Left lung (tissue), 10 donors: ENCODE measurements around the gene B9D2. TPM values are rescaled to one million over a fixed set of nuclear protein-coding genes. Genes with fewer than 3 reads are reported as not detected.
"Not testable (repeated sequence)": the region's sequence is repeated elsewhere in the genome, so short reads cannot be mapped to it uniquely, and the experiment has no call there.

Source experiments
- ATAC-seq: fragments of 200-7000 bp; cut with Tn5 transposase; one replicate; pipeline ENCODE4 v1.9.1; 2020; ENCODE audit warnings: moderate library complexity
- DNase-seq, 4 donors: peaks; one replicate each; pipeline ENCODE4 v3.0.0-alpha.2; 2013 to 2020
- H3K27ac ChIP-seq, 2 donors: fragments of 200-600 bp; sonication (generic) in 1 of 2; one replicate each; pipeline versions ENCODE4 v1.5.0 to v1.8.0; 2020 to 2021
- H3K27me3 ChIP-seq, 2 donors: fragments of 200-600 bp; sonication (generic) in 1 of 2; one replicate each; pipeline versions ENCODE4 v1.5.0 to v1.8.0; 2020 to 2021
- H3K36me3 ChIP-seq, 2 donors: fragments of 200-600 bp; sonication (generic) in 1 of 2; one replicate each; pipeline versions ENCODE4 v1.5.0 to v1.8.0; 2020 to 2021
- H3K4me1 ChIP-seq, 2 donors: fragments of 200-600 bp; one replicate each; pipeline ENCODE4 v1.8.0; 2021
- H3K4me3 ChIP-seq, 2 donors: fragments of 200-600 bp; sonication (generic) in 1 of 2; one replicate each; pipeline versions ENCODE4 v1.5.0 to v1.8.0; 2020 to 2021; ENCODE audit warnings: mild to moderate bottlenecking in 1 of 2
- H3K9me3 ChIP-seq, 2 donors: fragments of 200-600 bp; sonication (generic) in 1 of 2; one replicate each; pipeline versions ENCODE4 v1.5.0 to v1.8.0; 2020 to 2021
- CTCF ChIP-seq, 2 donors: fragments of 200-600 bp; sonication (generic) in 1 of 2; IDR thresholded peaks; one replicate each; pipeline versions ENCODE4 v1.5.0 to v1.8.0; 2021; ENCODE audit warnings: antibody characterized with exemption in 2 of 2
- intact Hi-C, 2 donors: fragments of 100-400 bp; cut with DNase I; formaldehyde crosslinking; loops; one replicate each; pipeline versions ENCODE4 v1.11.2 to v1.14.2; 2022
- polyA plus RNA-seq, 6 donors: library from polyadenylated mRNA; unstranded; fragments of 120-200 nt; gene quantifications; one replicate each; pipeline ENCODE4 v1.2.1, GENCODE V29; 2013; ENCODE audit not compliant: insufficient read length in 6 of 6
- total RNA-seq, 2 donors: library from RNA; stranded (reverse); fragmentation: NEBNext Ultra II Directional; extraction: Animal tissue kit (Norgen Biotek cat#: 25700); gene quantifications; one replicate each; pipeline ENCODE4 v1.2.1, GENCODE V29; 2021
- donor health status: DM: no; HTN: yes; CAD: no.
- donor health status: DM: no; HTN: no; CAD: no.

Gene B9D2
- total and polyA plus RNA-seq, 8 donors = 6.6 to 8.8 (median 7.7) TPM

DNA sequence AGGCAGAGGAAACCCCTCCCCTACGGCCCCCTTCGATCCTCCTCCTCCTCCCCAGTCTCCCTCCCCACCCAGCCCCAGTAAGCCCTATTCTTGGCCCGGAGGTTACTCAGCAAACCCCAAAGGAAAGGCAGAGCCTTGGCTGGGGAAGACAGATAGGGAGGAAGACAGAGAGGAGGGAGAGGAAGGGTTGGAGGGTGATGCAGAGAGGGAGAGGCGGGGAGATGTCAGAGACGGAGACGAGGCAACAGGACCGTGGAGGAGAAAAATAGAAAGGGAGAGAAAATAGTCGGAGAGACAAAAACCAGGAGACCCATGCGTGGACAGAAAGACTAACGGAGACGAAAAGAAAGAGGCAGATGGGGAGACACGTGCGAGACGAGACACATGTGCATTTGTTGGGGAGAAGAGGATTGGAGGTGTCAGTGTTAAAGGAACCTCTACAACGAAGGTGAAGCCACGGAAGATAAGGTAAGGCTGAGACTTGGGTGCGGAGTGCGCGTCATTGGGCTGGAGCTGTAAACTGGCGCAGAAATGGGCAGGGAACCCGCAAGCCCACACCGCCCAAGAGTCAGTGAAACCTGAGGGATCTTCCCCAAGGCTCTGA is 13.1 kb downstream of the B9D2 start:
- Histone ChIP-seq H3K4me3 (peak overlapping the region; percentile 91 to 97), H3K27me3 (no peaks in the 10 kb centered on the region), H3K27ac (peak overlapping the region; percentile 36 to 90), H3K36me3 (peaks cover 0 to 25% of the 10 kb centered on the region in 2 donors), H3K9me3 (no peaks in the 10 kb centered on the region), H3K4me1 (peaks cover 5 to 54% of the 10 kb centered on the region in 2 donors)
- no peak for ATAC-seq
- TF ChIP-seq CTCF (IDR thresholded peaks at IDR 0.05) = no peak
- intact Hi-C loops = no loop called here
- no peak for DNase-seq

DNA sequence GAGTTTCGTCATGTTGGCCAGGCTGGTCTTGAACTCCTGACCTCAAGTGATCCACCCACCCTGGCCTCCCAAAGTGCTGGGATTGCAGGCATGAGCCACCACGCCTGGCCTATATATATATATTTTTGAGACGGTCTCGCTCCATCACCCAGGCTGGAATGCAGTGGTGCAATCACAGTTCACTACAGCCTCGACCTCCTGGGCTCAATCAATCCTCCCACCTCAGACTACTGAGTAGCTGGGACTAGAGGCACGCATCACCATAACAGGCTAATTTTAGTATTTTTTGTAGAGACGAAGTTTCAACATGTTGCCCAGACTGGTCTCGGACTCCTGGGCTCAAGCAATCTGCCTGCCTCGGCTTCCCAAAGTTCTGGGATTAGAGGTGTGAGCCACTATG is 17.0 kb downstream of the B9D2 start:
- DNase-seq, H3K27me3 ChIP-seq, intact Hi-C loops, H3K9me3 ChIP-seq, H3K4me3 ChIP-seq, H3K27ac ChIP-seq, ATAC-seq: not testable (repeated sequence)
- Histone ChIP-seq H3K36me3 (peaks cover 0 to 60% of the 10 kb centered on the region in 2 donors), H3K4me1 (peaks cover 5 to 59% of the 10 kb centered on the region in 2 donors)

DNA sequence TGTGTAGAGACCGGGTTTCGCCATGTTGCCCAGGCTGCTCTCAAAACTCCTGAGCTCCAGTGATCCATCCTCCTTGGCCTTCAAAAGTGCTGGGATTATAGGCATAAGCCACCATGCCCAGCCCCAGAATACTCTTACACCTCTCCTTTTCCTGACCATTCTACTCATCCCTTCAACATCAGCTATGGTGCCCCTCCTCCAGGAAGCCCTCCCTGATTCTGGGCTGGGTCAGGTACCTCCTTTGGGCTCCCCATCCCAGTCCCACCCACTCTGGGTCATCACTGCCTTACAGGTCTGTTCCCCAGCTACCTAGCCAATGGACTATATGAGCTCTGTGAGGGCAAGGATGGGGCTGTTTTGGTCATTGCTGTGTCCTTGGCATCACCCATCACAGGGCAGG is 19.8 kb downstream of the B9D2 start:
- no peaks in the 10 kb centered on the region for H3K9me3 ChIP-seq
- no peaks in the 10 kb centered on the region for H3K27me3 ChIP-seq
- H3K4me1 ChIP-seq = peaks cover 0 to 60% of the 10 kb centered on the region in 2 donors
- no peak for TF ChIP-seq CTCF (IDR thresholded peaks at IDR 0.05)
- H3K27ac ChIP-seq = peak overlapping the region in 1 of 2 donors; percentile 23
- intact Hi-C loops = no loop called here
- peaks cover 0 to 87% of the 10 kb centered on the region in 2 donors for H3K36me3 ChIP-seq
- DNase-seq (no peak), ATAC-seq (no peak)
- no peak overlapping the region for H3K4me3 ChIP-seq

- Histone ChIP-seq H3K27ac (peak overlapping the region in 1 of 2 donors; percentile 43), H3K4me1 (peaks cover 0 to 56% of the 10 kb centered on the region in 2 donors), H3K4me3 (peak overlapping the region in 1 of 2 donors; percentile 21), H3K9me3 (no peaks in the 10 kb centered on the region), H3K36me3 (peaks cover 0 to 95% of the 10 kb centered on the region in 2 donors), H3K27me3 (no peaks in the 10 kb centered on the region)
- no peak for TF ChIP-seq CTCF (IDR thresholded peaks at IDR 0.05)
- DNase-seq = no peak
- intact Hi-C loops = no loop called here
- peak; percentile 75 for ATAC-seq
These were observed 22.1 kb downstream of the B9D2 start for GRCh38 chr19:41341669-41342490.

DNA sequence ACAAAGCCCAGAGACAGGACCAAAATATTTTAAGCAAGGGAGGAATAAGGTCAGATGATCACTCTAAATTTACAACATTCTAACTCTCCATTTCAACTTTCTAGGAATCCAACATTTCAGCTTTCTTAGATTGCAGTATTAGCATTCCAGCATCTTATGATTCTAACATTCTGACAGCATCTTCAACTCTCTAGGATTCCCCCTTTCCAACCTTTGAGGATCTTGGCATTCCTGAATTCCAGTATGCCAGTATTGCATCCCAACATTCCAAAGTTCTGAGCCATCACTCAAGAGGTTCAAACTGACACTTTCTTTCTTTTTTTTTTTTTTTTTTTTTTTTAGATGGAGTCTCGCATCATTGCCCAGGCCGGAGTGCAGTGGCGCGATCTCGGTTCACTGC is 24.0 kb downstream of the B9D2 start:
- H3K4me1 ChIP-seq = peaks cover 0 to 71% of the 10 kb centered on the region in 2 donors
- DNase-seq = no peak
- no peaks in the 10 kb centered on the region for H3K9me3 ChIP-seq
- H3K27ac ChIP-seq = no peak overlapping the region
- no peak for ATAC-seq
- H3K27me3 ChIP-seq = no peaks in the 10 kb centered on the region
- no peak overlapping the region for H3K4me3 ChIP-seq
- TF ChIP-seq CTCF (IDR thresholded peaks at IDR 0.05) = no peak
- H3K36me3 ChIP-seq = peaks cover 0 to 91% of the 10 kb centered on the region in 2 donors
- intact Hi-C loops = no loop called here
